Fibroblast of lung (primary cell): Measurements from ENCODE around the gene SDC1.

Source experiments
- CTCF ChIP-seq, 2 donors: IDR thresholded peaks in 1 of 2; conservative IDR thresholded peaks in 1 of 2; 1 replicate in 1 of 2; 2 replicates in 1 of 2; pipeline ENCODE4 v1.5.1; 2011 to 2012; ENCODE audit warnings: low read length in 2 of 2, control low read depth in 1 of 2, inconsistent platforms in 1 of 2, low read depth in 1 of 2, mild to moderate bottlenecking in 1 of 2
- EZH2 ChIP-seq: IDR thresholded peaks from 2 replicates; pipeline ENCODE4 v1.5.1; 2012; ENCODE audit warnings: low read length, control low read depth, mild to moderate bottlenecking; ENCODE audit errors: missing control alignments

GRCh38 chr2:20186855-20187187 lies 38.1 kb downstream of the SDC1 start:
- TF ChIP-seq CTCF (conservative IDR thresholded peaks at IDR 0.05 in 1 of 2, IDR thresholded peaks at IDR 0.05 in 1 of 2; ENCODE audit: low read depth in 1 of 2, low read length in 2 of 2) (no peak), EZH2 (no peak)
